ENCODE data around the gene JMJD8.
A peak's percentile ranks its signal among the peaks of the same experiment; 100 is the strongest.
"Not testable (repeated sequence)": the region's sequence is repeated elsewhere in the genome, so short reads cannot be mapped to it uniquely, and the experiment has no call there.

Gene JMJD8

DNA sequence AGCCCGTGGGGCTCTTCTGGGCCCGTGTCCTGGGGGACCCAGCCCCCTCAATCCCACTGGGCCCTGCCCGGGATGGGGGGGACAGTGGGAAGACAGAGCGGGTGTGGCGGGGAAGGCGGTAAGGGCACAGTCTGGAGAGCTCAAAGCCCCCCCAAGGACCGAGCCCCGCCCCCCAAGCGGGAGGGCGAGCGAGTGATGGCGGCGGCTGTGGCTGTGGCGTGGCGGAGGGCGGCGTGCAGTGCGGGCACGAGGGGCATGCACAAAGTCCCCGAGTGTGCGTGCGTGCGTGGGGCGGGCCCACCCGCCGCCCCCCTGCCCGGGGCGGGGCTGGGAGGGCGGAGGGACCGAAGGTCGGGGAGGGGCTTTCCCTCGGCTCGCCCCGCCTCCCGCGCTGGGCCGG, 9.6 kb upstream of the JMJD8 start:
- no peak for FAIRE-seq

GRCh38 chr16:693364-693763, 9.2 kb upstream of the JMJD8 start:
- FAIRE-seq: no peak
- DNase-seq (ENCODE audit: extremely low spot score, insufficient read length, low read depth): no peak

More for the DNA sequence above, 9.6 kb upstream of the JMJD8 start:
- DNase-seq (ENCODE audit: extremely low spot score, insufficient read length, low read depth): no peak

DNA sequence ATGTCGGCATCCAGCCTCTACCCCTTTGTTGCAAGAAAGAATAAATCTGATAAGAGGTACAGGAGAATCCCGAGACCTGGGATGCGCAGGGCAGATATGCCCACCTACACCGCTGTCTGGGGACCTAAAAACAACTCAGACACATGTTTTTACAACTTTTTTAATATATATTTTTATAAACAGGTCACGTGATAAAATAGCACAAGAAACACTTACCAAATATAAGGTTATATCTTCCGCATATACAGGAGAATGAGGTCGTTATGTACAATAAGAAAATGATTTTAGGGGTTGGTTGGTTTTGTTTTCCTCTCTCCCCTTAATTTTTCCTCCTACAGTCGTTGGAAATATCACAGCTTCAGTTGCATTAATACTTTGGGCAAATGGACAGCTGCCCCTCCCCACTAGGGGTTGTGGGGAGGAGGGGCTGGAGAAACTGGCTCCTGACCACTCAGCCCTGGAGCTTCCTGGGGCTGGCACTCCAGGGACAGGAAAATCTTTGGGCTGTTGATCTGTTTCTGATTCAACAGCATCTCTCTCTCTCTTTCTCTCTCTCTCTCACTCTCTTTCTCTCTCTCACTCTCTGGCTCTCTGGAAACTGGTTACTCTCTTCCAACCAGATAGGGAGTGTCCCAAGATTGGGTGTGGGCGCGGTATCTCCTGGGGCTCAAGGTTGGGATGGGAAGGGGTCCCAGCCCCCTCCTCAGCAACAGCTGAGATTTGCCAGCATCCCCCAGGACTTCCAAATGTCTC, 8.4 kb upstream of the JMJD8 start:
- no peak for DNase-seq (ENCODE audit: extremely low spot score, insufficient read length, low read depth)
- no peak for FAIRE-seq

DNA sequence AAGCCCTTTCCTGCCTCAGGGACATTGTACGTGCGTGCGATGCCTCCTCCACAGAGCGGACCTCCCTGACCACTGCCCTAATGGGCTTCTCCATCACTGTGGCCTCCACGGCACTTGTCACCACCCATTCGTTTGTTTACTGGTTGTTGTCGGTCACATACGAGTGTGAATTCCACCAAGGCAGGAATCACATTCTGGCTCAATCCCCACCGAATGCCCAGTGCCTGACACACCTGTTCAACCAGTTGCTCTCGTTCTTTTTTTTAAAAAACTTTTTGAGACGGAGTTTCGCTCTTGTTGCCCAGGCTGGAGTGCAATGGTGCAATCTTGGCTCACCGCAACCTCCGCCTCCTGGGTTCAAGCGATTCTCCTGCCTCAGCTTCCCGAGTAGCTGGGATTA, 7.1 kb upstream of the JMJD8 start:
- not testable (repeated sequence) for DNase-seq (ENCODE audit: extremely low spot score, insufficient read length, low read depth); FAIRE-seq

- no peak for FAIRE-seq
- no peak for DNase-seq (ENCODE audit: extremely low spot score, insufficient read length, low read depth)
These were observed 5.2 kb upstream of the JMJD8 start for GRCh38 chr16:689175-689897.

GRCh38 chr16:687499-687898, 3.4 kb upstream of the JMJD8 start:
- no peak for FAIRE-seq
- DNase-seq (ENCODE audit: extremely low spot score, insufficient read length, low read depth): no peak

DNA sequence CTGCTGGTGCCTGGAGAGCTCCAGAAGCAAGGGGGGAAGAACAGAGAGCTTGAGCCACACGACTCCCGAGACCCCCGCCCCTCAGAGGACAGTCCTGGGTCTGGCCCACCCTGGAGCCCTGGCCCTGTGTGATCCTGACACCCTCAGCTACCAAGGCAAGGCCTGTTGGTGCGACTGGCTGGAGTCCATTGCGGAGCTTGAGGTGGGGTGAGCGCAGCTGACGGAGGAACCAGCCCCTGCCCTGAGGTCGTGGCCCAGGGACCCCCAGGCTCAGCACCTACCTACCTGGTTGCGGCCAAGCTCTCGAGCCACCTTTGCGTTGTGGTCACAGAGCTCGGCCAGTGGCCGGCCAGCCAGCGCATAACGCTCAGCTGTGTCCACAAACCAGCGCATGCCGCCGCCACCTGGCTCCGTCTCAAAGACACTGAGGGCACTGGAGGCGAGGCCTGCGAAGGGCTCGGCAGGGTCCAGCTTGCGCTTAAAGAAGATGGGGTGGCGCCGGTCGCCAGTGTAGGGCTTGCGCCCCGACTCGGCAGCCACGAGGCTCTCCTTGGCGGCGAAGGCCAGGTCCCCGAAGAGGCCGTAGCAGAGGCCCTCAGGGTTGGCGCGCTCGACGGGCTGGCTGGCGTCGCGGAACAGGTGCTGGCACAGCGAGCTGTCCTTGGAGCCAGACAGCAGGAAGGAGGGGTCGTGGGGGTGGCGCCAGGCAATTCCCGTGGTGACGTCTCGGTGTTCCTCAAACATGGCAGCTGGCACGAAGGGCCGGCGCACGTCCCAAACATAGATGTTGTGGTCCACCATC, 2.5 kb upstream of the JMJD8 start:
- no peak for FAIRE-seq

GRCh38 chr16:685967-686366, 1.8 kb upstream of the JMJD8 start:
- FAIRE-seq (no peak), DNase-seq (ENCODE audit: extremely low spot score, insufficient read length, low read depth) (no peak)

More for the DNA sequence above, 2.5 kb upstream of the JMJD8 start:
- no peak for DNase-seq (ENCODE audit: extremely low spot score, insufficient read length, low read depth)

DNA sequence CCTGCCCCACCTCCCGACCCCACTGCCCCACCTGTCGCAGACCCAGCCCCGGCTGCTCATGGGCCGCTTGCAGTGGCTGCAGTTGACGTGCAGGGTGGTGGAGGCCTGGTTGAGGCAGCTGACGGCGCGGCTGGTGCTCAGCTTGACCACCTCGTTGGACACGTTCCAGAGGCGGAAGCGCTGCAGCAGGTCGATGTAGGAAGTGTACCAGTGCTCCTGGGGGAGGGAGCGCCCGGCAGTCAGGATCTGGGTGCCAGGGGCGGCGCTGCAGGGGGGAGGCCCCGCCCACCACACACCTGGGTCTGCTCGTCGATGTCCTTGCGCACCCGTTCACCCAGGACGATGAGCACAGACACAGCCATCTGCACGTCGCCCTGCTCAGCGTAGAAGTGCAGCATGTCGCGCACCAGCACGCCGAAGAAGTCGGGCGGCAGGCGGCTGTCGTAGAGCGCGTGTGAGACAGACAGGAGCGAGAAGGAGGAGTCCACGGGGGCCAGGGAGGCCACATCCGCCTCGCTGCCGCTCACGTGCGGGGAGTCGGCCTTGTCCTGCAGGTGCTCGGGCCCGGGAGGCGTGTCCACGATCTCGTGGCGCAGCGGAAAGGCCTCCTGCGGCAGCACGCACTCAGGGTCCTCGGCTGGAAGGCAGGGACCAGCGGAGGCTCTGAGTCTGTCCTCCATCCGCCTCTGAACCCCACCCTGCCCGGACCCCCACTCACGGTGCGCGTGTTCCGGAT, 995 bp upstream of the JMJD8 start:
- no peak for DNase-seq (ENCODE audit: extremely low spot score, insufficient read length, low read depth)

DNA sequence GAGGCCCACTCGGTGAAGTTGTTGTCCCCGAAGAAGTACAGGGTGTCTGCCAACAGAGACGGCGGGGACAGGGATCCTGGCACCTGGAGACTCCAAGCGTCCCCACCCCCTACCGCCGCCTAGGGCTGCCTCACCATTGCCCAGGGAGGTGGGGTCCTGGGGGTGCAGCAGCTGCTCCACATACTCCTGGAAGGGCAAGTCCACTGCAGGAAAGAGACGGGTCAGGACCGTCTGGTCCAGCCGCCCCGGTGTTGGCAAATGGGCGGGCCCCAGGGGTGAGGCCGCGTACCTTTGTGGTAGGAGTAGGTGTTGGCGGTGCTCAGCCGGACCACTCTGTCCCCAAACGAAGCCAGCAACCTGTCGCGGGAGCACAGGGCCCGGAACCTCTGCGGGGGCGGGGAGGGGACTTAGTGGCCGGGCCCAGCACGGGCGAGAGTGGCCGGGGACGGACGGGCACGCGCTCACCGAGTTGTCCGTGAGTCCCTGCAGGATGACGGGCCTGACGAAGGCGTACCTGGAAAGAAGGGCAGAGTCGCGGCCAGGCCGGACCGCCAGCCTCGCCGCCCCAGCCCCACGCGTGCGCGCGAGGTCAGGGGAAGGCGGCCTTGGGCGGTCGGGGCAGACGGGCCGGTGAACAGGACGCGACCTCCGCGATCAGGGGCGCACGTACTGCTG, 601 bp downstream of the JMJD8 start:
- DNase-seq (ENCODE audit: extremely low spot score, insufficient read length, low read depth) (no peak), FAIRE-seq (no peak)

More for the DNA sequence above, 995 bp upstream of the JMJD8 start:
- FAIRE-seq: no peak

- DNase-seq (ENCODE audit: extremely low spot score, insufficient read length, low read depth): no peak
- FAIRE-seq: no peak
These were observed 1.4 kb downstream of the JMJD8 start for GRCh38 chr16:682493-683395.

DNA sequence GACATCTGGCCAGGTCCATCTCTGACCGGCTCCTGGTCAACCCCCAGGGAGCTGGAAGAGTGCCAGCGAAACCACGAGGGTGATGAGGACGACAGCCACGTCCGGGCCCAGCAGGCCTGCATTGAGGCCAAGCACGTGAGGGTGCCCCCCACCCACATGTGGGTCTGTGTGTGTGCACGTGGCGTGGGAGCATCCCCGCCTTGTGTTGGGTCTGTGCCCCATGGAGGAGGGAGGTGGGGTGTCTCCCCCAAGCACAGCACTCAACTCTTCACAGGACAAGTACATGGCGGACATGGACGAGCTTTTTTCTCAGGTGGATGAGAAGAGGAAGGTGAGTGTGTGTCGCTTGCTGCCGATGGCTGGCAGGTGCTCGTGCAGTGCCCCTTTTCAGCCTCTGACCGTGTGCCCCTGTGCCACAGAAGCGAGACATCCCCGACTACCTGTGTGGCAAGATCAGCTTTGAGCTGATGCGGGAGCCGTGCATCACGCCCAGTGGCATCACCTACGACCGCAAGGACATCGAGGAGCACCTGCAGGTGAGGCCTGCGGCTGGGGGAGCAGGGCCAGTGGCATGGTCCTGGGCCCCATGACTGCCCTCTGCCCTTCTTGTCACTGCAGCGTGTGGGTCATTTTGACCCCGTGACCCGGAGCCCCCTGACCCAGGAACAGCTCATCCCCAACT, 2.2 kb downstream of the JMJD8 start:
- DNase-seq (ENCODE audit: extremely low spot score, insufficient read length, low read depth): no peak
- no peak for FAIRE-seq

DNA sequence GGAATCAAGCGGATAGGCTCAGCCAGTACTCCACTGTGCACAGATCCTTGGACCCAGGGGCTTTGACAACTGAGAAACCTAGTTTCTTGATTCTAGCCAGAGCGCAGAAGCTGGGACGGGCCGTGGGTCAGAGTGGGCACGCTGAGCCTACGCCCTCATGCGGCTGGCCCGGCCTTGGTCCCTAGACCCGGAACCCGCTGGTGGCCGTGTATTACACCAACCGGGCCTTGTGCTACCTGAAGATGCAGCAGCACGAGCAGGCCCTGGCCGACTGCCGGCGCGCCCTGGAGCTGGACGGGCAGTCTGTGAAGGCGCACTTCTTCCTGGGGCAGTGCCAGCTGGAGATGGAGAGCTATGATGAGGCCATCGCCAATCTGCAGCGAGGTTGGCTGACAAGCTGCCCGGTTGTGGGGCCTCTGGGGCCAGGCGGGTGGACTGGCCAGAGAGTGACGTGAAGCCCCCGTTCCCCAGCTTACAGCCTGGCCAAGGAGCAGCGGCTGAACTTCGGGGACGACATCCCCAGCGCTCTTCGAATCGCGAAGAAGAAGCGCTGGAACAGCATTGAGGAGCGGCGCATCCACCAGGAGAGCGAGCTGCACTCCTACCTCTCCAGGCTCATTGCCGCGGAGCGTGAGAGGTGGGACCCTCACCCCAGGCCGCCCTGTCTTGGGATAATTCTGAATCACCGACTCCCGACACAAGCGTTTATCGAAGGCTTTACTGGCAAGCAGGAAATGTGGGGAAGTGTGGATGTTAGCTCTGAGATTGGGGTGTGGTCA, 3.0 kb downstream of the JMJD8 start:
- DNase-seq (ENCODE audit: extremely low spot score, insufficient read length, low read depth): no peak

DNA sequence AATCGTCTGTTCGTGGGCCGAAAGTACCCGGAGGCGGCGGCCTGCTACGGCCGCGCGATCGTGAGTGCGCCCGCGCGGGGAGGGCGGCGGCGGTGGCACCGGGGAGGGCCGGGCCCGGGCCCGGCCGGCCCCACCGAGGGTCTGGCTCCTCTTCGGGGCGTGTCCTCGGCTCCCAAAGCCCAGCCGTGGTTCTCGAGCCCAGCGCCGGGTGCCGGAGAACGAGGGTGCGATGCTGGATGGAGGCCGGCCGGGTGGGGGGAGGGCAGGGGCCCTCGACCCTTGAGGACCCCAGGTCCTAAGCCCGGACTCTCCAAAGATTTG, 3.5 kb downstream of the JMJD8 start:
- FAIRE-seq (no peak), DNase-seq (ENCODE audit: extremely low spot score, insufficient read length, low read depth) (no peak)

More for the DNA sequence above, 3.0 kb downstream of the JMJD8 start:
- peak; percentile 54 for FAIRE-seq

GRCh38 chr16:679814-680624, 4.1 kb downstream of the JMJD8 start, which contains the start of gene STUB1:
Gene STUB1 (plus strand): TSS chr16:680410. CDS start chr16:680526, 116 bp downstream.
- FAIRE-seq (peak; percentile 73), DNase-seq (ENCODE audit: extremely low spot score, insufficient read length, low read depth) (peak; percentile 62)

All from GM18507 (cell line).